Prostate gland (tissue), 2 donors: Measurements from ENCODE around the gene KLLN.
"Not testable (repeated sequence)": the region's sequence is repeated elsewhere in the genome, so short reads cannot be mapped to it uniquely, and the experiment has no call there.

Experiments used
- POLR2A ChIP-seq: fragments of 450-650 bp; IDR thresholded peaks from one replicate; pipeline ENCODE4 v1.6.1; 2016; ENCODE audit warnings: antibody characterized with exemption, mild to moderate bottlenecking
- POLR2AphosphoS5 ChIP-seq: sonication (generic); formaldehyde crosslinking; IDR thresholded peaks from one replicate; pipeline ENCODE4 v1.6.1; 2017; ENCODE audit warnings: antibody characterized with exemption
- TF ChIP-seq, protein P1 (sequence below), 4 experiments: fragments of 200-600 bp in 2 of 4; fragments of 450-650 bp in 2 of 4; sonication (generic) in 2 of 4; IDR thresholded peaks; 1 replicate in 3 of 4; 2 replicates in 1 of 4; pipeline ENCODE4 v1.5.1; 2016 to 2019; ENCODE audit warnings: antibody characterized with exemption in 4 of 4, mild to moderate bottlenecking in 2 of 4, moderate library complexity in 2 of 4

DNA sequence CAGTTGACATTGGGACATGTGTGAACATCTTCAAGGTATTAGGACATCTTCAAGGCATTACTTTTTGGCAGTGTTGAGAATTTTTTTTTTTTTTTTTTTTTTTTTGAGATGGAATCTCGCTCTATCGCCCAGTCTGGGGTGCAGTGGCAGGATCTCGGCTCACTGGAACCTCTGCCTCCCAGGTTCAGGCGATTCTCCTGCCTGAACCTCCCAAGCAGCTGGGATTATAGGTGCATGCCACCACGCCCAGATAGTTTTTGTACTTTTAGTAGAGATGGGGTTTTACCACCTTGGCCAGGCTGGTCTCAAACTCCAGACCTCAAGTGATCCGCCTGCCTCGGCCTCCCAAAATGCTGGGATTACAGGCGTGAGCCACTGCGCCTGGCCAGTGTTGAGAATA, 5.8 kb upstream of the KLLN start:
- TF ChIP-seq, protein P1, sequence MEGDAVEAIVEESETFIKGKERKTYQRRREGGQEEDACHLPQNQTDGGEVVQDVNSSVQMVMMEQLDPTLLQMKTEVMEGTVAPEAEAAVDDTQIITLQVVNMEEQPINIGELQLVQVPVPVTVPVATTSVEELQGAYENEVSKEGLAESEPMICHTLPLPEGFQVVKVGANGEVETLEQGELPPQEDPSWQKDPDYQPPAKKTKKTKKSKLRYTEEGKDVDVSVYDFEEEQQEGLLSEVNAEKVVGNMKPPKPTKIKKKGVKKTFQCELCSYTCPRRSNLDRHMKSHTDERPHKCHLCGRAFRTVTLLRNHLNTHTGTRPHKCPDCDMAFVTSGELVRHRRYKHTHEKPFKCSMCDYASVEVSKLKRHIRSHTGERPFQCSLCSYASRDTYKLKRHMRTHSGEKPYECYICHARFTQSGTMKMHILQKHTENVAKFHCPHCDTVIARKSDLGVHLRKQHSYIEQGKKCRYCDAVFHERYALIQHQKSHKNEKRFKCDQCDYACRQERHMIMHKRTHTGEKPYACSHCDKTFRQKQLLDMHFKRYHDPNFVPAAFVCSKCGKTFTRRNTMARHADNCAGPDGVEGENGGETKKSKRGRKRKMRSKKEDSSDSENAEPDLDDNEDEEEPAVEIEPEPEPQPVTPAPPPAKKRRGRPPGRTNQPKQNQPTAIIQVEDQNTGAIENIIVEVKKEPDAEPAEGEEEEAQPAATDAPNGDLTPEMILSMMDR (IDR thresholded peaks at IDR 0.05), result not testable (repeated sequence)
- not testable (repeated sequence) for TF ChIP-seq POLR2AphosphoS5, POLR2A
